Measurements from ENCODE around the gene SBK1. TPM values are rescaled to one million over a fixed set of nuclear protein-coding genes. Genes with fewer than 3 reads are reported as not detected.

Gene SBK1
- total RNA-seq, 1 donor from 2014 or later: 4.6 TPM

DNA sequence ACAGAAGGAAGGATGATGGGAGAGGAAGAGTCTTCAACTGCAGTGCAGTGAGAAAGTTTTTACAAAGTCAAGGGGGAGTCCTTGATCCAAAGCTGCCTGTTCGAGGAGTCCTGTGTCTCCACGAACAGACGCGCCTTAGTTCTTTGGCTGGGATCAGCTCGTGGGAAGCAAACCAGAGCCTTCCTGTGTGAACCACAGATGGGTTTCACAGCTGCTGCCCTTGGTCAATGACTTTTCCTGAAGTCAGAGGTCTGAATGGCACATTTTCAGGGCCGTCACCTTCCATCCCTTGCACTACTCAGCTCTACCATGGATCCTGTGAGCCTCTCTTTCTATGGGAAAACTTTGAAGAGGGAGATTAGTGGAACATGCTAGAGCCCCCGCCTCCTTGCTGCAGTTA is 4.2 kb upstream of the SBK1 start:
- Mint-ChIP-seq H3K27me3 (ENCODE audit: insufficient read depth, low read depth) (peaks cover 2% of the 10 kb centered on the region), H3K4me1 (peaks cover 20% of the 10 kb centered on the region), H3K27ac (no peak overlapping the region), H3K36me3 (no peaks in the 10 kb centered on the region), H3K9me3 (no peaks in the 10 kb centered on the region), H3K4me3 (no peak overlapping the region)
- Histone ChIP-seq H3K27me3 (no peaks in the 10 kb centered on the region), H3K36me3 (no peaks in the 10 kb centered on the region), H4K20me1 (ENCODE audit: low read depth) (peaks cover 6% of the 10 kb centered on the region), H2AFZ (replicated peaks) (no peak overlapping the region), H3K4me1 (peaks cover 9% of the 10 kb centered on the region), H3K4me3 (no peak overlapping the region), H3K9ac (no peak overlapping the region), H3K79me2 (ENCODE audit: low read depth) (peaks cover 23% of the 10 kb centered on the region), H3K4me2 (no peak overlapping the region), H3F3A (ENCODE audit: low read depth) (peaks cover 11% of the 10 kb centered on the region), H3K27ac (no peak overlapping the region), H3K9me3 (ENCODE audit: low read depth) (no peaks in the 10 kb centered on the region)
- TF ChIP-seq EZH2phosphoT487 (IDR thresholded peaks at IDR 0.05) (no peak), EZH2 (IDR thresholded peaks at IDR 0.05) (no peak)
- TF ChIP-seq, protein P1, sequence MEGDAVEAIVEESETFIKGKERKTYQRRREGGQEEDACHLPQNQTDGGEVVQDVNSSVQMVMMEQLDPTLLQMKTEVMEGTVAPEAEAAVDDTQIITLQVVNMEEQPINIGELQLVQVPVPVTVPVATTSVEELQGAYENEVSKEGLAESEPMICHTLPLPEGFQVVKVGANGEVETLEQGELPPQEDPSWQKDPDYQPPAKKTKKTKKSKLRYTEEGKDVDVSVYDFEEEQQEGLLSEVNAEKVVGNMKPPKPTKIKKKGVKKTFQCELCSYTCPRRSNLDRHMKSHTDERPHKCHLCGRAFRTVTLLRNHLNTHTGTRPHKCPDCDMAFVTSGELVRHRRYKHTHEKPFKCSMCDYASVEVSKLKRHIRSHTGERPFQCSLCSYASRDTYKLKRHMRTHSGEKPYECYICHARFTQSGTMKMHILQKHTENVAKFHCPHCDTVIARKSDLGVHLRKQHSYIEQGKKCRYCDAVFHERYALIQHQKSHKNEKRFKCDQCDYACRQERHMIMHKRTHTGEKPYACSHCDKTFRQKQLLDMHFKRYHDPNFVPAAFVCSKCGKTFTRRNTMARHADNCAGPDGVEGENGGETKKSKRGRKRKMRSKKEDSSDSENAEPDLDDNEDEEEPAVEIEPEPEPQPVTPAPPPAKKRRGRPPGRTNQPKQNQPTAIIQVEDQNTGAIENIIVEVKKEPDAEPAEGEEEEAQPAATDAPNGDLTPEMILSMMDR (IDR thresholded peaks at IDR 0.05): no peak
- no peak for DNase-seq (ENCODE audit: low spot score)

DNA sequence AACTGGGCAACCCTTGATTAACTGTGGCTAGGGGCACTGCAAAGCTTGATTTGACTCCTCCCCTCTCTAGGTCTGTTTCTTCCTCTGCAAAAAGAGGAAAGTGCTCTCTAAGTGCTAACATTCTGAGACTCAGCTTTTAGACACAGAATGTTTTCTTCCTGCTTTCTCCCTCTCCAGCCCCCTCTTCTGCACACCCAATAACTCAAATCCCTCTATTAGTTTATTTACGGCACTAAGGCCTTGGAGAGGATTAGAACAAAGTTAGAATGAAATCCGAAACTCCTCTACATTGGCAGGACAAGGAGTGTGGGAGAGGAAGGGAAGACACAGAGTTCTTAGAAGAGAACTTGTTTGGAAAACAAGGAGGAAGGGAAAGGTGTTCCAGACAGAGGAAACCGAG is 3.3 kb upstream of the SBK1 start:
- Mint-ChIP-seq H3K9me3 (no peaks in the 10 kb centered on the region), H3K36me3 (no peaks in the 10 kb centered on the region), H3K4me3 (peak overlapping the region; percentile 2), H3K27me3 (ENCODE audit: insufficient read depth, low read depth) (peaks cover 2% of the 10 kb centered on the region), H3K4me1 (peaks cover 25% of the 10 kb centered on the region), H3K27ac (peak overlapping the region; percentile 17)
- peaks cover 11% of the 10 kb centered on the region for H3F3A ChIP-seq (ENCODE audit: low read depth)
- H3K27me3 ChIP-seq: no peaks in the 10 kb centered on the region
- no peak overlapping the region for H2AFZ ChIP-seq (replicated peaks)
- DNase-seq (ENCODE audit: low spot score): no peak
- H3K79me2 ChIP-seq (ENCODE audit: low read depth): peaks cover 32% of the 10 kb centered on the region
- no peaks in the 10 kb centered on the region for H3K9me3 ChIP-seq (ENCODE audit: low read depth)
- no peak overlapping the region for H3K27ac ChIP-seq
- no peak overlapping the region for H3K4me3 ChIP-seq
- peak overlapping the region; percentile 22 for H3K4me2 ChIP-seq
- H3K36me3 ChIP-seq: no peaks in the 10 kb centered on the region
- TF ChIP-seq, protein P1 (IDR thresholded peaks at IDR 0.05): no peak
- TF ChIP-seq EZH2phosphoT487 (IDR thresholded peaks at IDR 0.05) (no peak), EZH2 (IDR thresholded peaks at IDR 0.05) (no peak)
- peaks cover 12% of the 10 kb centered on the region for H4K20me1 ChIP-seq (ENCODE audit: low read depth)
- H3K9ac ChIP-seq: no peak overlapping the region
- H3K4me1 ChIP-seq: peaks cover 9% of the 10 kb centered on the region

DNA sequence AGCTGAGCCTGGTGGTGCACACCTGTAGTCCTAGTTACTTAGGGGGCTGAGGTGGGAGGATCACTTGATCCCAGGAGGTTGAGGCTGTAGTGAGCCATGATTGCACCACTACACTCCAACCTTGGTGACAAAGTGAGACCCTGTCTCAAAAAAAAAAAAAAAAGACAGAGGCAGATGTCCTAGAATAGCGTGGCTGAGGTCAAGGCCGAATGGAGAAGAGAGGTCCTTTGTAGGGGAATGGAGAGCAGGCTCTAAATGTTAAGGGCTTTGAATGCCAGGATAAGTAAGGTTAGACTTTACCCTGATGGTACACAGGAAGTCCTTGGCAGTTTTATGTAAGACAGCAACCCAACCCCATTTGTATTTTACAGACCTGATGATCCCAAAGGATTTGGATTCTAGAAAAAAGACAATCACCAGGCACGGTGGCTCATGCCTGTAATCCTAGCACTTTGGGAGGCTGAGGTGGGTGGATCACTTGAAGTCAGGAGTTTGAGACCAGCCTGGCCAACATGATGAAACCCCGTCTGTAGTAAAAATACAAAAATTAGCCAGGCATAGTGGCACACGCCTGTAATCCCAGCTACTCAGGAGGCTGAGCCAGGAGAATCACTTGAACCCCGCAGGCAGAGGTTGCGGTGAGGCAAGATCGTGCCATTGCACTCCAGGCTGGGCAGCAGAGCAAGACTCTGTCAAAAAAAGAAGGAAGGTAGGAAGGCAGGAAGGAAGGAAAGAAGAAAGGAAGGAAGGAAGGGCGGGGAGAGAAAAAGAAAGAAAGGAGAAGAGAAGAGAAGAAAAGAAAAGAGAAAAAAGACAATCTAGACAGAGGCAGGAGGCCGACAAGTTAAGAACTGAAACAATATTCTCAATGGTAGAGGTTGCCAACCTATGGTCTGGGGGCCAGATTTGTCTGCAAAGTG is 2.1 kb upstream of the SBK1 start:
- H3K4me2 ChIP-seq: peak overlapping the region; percentile 84
- H4K20me1 ChIP-seq (ENCODE audit: low read depth): peaks cover 23% of the 10 kb centered on the region
- H3K36me3 Mint-ChIP-seq: peaks cover under 1% of the 10 kb centered on the region
- no peaks in the 10 kb centered on the region for H3K9me3 ChIP-seq (ENCODE audit: low read depth)
- H3K4me1 Mint-ChIP-seq: peaks cover 35% of the 10 kb centered on the region
- H3K9me3 Mint-ChIP-seq: no peaks in the 10 kb centered on the region
- peaks cover 11% of the 10 kb centered on the region for H3F3A ChIP-seq (ENCODE audit: low read depth)
- no peak overlapping the region for H3K27ac Mint-ChIP-seq
- peak overlapping the region; percentile 37 for H3K9ac ChIP-seq
- H3K4me1 ChIP-seq: peaks cover 14% of the 10 kb centered on the region
- no peak overlapping the region for H2AFZ ChIP-seq (replicated peaks)
- TF ChIP-seq EZH2 (IDR thresholded peaks at IDR 0.05) (no peak), EZH2phosphoT487 (IDR thresholded peaks at IDR 0.05) (no peak)
- TF ChIP-seq, protein P1 (IDR thresholded peaks at IDR 0.05): no peak
- H3K27me3 ChIP-seq: no peaks in the 10 kb centered on the region
- no peak for DNase-seq (ENCODE audit: low spot score)
- no peaks in the 10 kb centered on the region for H3K36me3 ChIP-seq
- peaks cover 5% of the 10 kb centered on the region for H3K27me3 Mint-ChIP-seq (ENCODE audit: insufficient read depth, low read depth)
- H3K79me2 ChIP-seq (ENCODE audit: low read depth): peaks cover 44% of the 10 kb centered on the region
- peak overlapping the region; percentile 75 for H3K4me3 ChIP-seq
- no peak overlapping the region for H3K27ac ChIP-seq
- peak overlapping the region; percentile 92 for H3K4me3 Mint-ChIP-seq

All from neural progenitor cell (in vitro differentiated cells).